ENCODE results near the gene LIF.

Gene LIF

GRCh38 chr22:30262917-30263741 lies 16.6 kb upstream of the LIF start:
- peak; percentile 51 to 63 for DNase-seq

GRCh38 chr22:30262112-30262511 lies 15.6 kb upstream of the LIF start:
- DNase-seq: no peak

GRCh38 chr22:30261134-30261533 lies 14.6 kb upstream of the LIF start:
- no peak for DNase-seq

- DNase-seq: no peak
These were observed 14.1 kb upstream of the LIF start for GRCh38 chr22:30260682-30261081.

DNA sequence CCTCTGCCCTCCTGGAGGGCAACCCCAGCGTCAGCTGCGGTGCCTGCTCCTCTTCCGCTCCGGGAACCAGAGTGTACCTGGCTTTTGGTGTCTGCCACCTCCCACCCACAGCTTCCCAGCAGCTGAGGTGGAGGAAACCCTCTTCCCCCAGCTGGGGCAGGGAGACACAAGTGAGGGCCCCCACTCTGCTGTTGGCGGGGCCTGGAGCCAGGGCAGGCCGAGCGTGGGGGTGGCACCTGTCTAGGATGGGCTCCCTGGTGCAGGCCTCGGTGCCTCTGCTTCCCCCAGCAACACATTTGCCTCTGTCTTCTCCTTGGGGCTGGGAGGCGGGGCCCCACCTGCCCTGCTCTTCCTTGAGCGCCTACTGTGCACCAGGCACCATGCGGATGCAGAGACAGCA lies 13.7 kb upstream of the LIF start:
- no peak for DNase-seq

- no peak for DNase-seq
These were observed 7.8 kb upstream of the LIF start for GRCh38 chr22:30254314-30254713.

DNA sequence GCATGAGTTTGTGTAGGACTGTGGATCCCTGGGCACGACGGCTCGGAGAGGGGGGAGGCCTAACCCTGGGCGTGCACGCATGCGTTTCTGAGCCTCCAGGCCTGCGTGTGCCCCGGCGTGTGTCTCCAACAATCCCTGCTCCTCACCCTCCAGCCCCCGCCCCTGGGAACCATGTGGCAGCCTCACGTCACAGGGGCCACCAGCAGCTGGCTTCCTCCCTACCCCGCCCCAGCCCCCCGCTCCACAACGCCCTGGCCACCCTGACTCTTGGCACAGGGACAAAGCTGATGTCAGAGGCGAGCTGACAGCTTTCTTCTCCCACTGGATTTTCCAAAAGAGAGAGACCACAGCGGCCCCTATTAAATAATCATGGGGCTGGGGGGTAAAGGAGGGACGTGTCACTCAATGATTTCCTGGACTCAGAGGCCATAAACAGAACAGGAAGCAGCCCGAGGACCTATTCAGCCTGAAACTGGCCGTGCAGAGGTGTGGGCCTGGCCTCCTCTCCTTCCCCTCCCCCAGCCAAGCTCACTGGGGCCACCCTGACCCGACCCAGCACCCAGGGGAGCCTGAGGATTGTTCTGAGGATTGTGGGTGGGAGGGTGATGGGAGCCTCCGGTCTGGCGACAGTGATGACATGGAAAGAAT lies 6.8 kb upstream of the LIF start:
- peak in 1 of 2 experiments; percentile 17 for DNase-seq

GRCh38 chr22:30252411-30253204 lies 6.0 kb upstream of the LIF start:
- peak in 1 of 2 experiments; percentile 32 for DNase-seq

DNA sequence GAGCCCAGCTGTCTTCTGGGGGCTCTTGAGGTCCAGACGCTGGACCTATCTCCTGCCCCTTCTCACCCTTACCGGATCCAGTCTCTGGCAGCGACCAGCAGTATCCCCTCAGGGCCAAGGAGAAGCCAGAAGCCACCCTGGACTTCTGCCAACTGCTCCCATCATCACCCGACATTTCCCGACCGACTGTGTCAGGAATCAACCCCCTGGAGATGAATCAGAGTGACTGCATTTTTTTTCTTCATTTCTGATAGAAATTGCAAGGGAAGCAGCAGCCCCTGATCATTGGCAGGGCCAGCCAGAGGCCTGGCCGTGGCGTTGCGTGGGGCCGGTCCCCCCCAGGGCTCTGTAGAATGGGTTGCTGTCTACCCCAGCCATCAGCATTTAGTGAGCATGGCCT lies 5.2 kb upstream of the LIF start:
- no peak for DNase-seq

- no peak for DNase-seq
These were observed 4.2 kb upstream of the LIF start for GRCh38 chr22:30250661-30251267.

- DNase-seq: no peak
These were observed 3.5 kb upstream of the LIF start for GRCh38 chr22:30250039-30250565.

DNA sequence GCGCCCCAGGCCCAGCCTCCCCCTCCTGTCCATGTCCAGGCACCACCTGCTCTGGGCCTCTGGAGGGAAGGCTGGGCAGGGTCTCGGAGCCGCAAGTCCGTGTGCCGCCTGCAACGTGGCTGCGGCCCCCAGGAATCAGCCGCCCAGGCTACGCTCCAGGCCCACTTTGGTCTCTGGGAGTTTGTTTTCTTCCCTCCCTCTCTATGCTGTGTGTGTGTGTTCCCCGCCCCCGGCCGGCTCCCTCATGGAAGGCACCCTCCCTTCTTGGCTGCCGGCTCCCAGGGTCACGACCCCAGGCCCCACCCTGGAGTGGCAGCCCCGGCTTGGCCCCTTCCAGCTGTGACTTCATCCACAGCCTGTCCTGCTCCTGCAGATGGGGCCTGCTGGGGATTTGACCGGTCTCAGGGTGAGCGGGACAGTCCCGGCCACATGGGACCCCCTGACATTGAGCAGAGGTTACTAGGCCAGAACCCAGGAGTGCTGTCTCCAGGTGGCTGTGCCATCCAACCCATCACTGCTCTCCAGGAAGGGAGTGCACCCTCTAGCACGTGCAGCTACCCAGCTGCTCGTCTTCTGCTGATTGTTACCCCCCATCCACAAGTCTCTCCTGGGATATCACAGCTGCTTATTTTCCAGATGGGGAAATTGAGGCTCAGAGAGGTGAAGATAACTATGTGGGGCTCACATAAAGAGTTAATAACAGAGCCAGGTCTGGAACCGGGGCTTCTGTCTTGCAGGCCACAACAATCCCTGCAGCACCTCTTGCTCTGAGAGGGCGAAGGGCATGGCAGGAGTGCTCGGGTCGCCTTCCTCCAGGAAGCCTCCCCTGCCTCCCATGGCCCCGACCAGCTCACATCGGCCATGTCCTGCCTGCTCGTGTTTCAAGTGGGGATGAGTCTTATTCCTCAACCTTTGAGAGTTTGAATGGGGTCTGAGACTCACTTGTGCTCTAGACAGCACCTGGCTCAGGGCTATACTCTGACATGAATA lies 2.8 kb upstream of the LIF start:
- DNase-seq: no peak

DNA sequence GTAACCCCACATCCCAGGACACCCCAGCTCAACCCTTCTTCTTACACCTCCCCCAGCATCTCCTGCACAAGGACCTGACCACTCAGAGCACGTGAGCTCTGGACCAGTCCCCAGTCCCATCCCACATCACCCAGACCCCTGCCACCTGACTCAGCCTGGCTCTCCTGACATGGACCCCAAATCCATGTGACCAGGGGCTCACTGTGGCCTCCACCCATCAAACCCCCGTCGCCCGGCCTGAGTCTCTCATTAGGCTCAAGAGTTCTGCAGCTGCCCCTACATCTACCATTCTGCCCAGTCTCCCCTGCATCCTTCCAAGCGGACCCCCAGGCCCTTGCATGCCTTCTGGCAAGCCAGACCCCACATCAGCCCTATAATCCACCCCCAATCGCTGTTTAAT lies 1.9 kb upstream of the LIF start:
- no peak for DNase-seq

GRCh38 chr22:30247974-30248373 lies 1.4 kb upstream of the LIF start:
- no peak for DNase-seq

DNA sequence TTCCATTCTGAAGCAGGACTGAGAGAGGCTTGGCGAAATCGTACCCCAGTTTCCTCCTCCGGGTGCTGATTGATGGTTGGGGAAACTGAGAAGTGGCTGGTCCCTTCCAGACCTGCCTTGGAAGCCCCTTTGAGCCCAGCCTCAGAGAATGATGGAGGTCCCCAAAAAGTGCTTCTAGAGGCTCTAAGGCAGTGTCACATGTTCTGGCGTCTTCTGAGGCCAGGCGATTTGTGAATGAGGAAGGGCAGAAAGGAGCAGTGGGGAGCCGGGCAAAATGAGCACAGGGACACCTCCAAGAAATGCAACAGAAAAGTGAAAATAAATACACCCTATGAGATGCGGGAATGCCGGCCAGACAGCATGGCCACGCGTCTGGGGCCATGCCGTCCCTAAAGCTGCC lies 1.0 kb upstream of the LIF start:
- no peak for DNase-seq

GRCh38 chr22:30246814-30247376 lies 336 bp upstream of the LIF start:
- no peak for DNase-seq

DNA sequence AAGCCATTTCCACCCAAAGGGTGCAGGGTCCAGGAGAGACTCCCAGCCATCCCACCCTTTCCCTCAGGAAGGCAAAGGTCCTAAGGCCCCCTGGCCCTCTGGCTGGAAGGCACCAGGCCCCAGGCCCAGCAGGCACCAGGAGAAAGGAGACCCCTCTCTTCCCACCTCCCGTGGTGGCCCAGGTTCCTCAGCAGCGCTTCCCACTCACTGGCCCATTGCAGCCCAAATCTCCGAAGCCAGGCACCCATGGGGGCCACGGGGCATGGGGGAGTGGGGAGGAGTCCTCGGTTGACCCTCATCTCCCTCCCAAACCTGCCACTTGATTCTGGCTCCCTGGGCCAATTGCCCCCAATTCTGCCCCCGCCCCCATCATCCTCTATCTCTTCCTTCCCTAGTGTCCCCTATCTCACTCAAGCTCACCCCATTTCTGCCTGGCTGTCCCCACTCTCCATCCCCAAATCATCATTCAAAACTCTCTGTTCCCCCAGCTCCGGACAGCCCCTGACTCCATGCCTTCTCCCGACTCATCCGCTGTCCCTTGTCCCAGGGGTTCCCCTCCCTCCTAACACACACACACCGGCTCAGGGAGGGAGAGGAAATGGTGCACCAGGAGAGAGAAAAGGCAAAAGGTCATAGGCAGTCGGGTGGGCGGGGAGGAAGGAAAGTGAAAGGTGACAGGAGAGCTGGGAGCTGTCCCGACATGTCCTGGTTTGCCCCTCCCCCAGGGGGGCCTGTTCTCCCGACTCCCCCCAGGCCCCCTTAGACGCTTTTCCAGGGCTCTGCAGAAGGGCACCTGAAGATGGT lies 1.2 kb downstream of the LIF start:
- DNase-seq: no peak

DNA sequence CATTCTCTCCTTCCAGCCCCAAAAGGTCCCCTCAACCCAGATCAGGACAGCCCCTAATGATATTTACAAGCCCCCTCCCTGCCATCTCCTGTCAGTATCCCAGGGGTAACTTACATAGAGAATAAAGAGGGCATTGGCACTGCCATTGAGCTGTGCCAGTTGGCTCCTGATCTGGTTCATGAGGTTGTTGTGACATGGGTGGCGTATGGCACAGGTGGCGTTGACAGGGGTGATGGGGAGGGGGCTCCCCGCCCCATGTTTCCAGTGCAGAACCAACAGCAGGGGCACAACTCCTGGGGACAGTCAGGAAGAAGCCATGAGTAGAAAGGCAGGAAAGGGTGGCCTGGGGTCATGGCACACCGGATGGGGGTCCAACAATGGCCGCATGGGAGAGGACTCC lies 1.9 kb downstream of the LIF start:
- no peak for DNase-seq

GRCh38 chr22:30244066-30244465 lies 2.5 kb downstream of the LIF start:
- no peak for DNase-seq

GRCh38 chr22:30243661-30244060 lies 2.9 kb downstream of the LIF start:
- DNase-seq: no peak
